PFSK-1 (cell line): ENCODE data around the gene CCDC106.

Experiments used
- FOXP2 ChIP-seq: optimal IDR thresholded peaks from 2 replicates; pipeline ENCODE3; 2011; ENCODE audit warnings: borderline replicate concordance, control low read depth, inconsistent platforms; ENCODE audit not compliant: insufficient read depth; ENCODE audit errors: extremely low read length, extremely low read depth
- POLR2AphosphoS5 ChIP-seq: IDR thresholded peaks from 2 replicates; pipeline ENCODE4 v1.6.1; 2012; ENCODE audit warnings: low read depth, mild to moderate bottlenecking, control low read depth, low read length, moderate library complexity
- SIN3A ChIP-seq: IDR thresholded peaks from 2 replicates; pipeline ENCODE4 v1.6.1; 2012; ENCODE audit warnings: mild to moderate bottlenecking, low read length, moderate library complexity, borderline replicate concordance; ENCODE audit not compliant: insufficient read depth
- TAF1 ChIP-seq: IDR thresholded peaks from 2 replicates; pipeline ENCODE4 v1.6.1; 2012; ENCODE audit warnings: low read length, control low read depth, borderline replicate concordance; ENCODE audit not compliant: insufficient read depth
- TF ChIP-seq, protein P1 (sequence below), 2 experiments: IDR thresholded peaks; 2 replicates each; pipeline versions ENCODE4 v1.6.1 to v1.8.0; 2011 to 2012; ENCODE audit warnings: low read depth in 2 of 2, low read length in 2 of 2, control low read depth in 1 of 2, inconsistent platforms in 1 of 2, mild to moderate bottlenecking in 1 of 2, moderate library complexity in 1 of 2; ENCODE audit not compliant: insufficient read depth in 1 of 2

The CCDC106 gene

DNA sequence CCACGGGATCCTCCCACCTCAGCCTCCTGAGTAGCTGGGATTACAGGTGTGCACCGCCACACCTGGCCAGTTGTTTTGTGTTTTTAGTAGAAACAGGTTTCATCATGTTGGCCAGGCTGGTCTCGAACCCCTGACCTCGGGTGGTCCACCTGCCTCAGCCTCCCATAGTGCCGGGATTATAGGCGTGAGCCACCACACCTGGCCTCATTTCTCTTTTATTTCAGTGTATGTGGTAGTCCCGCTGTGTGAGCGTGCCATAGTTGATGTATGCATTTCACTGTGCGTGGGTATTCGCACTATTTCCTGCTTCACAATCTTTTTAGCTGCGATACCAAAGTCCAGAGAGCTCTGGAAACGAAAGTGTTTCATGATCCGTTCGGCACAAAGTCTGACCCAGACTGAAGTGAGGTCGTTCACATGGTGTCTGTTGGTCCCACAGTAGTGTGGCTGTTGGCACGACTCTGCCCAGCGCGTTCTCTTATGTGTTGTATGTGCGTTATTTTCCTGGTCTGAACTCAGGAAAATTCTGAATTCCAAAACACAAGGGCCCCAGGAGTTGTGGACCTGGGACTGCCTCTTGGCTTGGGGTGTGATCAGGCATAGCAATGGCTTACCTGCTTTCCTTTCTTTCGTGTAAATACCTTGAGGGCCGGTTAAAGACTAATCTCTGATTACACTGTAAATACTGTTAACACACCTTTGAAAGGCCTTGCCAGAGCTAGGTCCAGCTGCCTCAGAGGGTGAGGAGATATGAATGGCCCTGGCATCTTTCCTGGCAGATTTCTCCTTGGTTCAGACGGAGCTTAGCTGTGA lies 35.6 kb downstream of the CCDC106 start:
- TF ChIP-seq SIN3A = no peak
- no peak for TF ChIP-seq FOXP2
- TF ChIP-seq TAF1 = no peak
- TF ChIP-seq, protein P1, sequence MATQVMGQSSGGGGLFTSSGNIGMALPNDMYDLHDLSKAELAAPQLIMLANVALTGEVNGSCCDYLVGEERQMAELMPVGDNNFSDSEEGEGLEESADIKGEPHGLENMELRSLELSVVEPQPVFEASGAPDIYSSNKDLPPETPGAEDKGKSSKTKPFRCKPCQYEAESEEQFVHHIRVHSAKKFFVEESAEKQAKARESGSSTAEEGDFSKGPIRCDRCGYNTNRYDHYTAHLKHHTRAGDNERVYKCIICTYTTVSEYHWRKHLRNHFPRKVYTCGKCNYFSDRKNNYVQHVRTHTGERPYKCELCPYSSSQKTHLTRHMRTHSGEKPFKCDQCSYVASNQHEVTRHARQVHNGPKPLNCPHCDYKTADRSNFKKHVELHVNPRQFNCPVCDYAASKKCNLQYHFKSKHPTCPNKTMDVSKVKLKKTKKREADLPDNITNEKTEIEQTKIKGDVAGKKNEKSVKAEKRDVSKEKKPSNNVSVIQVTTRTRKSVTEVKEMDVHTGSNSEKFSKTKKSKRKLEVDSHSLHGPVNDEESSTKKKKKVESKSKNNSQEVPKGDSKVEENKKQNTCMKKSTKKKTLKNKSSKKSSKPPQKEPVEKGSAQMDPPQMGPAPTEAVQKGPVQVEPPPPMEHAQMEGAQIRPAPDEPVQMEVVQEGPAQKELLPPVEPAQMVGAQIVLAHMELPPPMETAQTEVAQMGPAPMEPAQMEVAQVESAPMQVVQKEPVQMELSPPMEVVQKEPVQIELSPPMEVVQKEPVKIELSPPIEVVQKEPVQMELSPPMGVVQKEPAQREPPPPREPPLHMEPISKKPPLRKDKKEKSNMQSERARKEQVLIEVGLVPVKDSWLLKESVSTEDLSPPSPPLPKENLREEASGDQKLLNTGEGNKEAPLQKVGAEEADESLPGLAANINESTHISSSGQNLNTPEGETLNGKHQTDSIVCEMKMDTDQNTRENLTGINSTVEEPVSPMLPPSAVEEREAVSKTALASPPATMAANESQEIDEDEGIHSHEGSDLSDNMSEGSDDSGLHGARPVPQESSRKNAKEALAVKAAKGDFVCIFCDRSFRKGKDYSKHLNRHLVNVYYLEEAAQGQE (IDR thresholded peaks at IDR 0.05; ENCODE audit: insufficient read depth in 1 of 2, low read depth in 2 of 2, low read length in 2 of 2) = no peak
- TF ChIP-seq POLR2AphosphoS5 = no peak

DNA sequence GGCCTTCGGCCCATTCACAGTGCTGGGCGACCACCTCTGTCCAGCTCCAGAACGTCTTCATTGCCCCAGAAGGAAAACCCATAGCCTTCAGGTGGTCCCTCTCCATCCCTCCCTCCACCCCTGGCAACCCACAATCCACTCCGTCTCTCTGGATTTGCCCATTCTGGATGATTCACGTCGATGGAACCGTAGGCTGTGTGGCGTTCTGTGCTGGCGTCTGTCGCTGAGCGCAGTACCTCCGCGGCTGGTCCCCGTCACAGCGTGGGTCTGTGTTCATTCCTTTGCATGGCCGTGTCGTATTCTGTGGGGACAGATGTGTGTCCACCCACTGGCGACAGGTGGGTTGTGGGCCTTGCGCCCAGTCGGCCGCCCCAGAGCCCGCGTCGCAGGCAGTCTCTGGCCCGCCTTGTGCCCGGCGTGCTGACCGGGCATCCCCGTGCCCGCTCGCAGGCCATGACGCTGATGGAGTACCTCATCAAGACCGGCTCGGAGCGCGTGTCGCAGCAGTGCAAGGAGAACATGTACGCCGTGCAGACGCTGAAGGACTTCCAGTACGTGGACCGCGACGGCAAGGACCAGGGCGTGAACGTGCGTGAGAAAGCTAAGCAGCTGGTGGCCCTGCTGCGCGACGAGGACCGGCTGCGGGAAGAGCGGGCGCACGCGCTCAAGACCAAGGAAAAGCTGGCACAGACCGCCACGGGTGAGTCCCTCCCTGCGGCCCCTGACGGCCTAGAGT lies 37.1 kb downstream of the CCDC106 start:
- no peak for TF ChIP-seq SIN3A

DNA sequence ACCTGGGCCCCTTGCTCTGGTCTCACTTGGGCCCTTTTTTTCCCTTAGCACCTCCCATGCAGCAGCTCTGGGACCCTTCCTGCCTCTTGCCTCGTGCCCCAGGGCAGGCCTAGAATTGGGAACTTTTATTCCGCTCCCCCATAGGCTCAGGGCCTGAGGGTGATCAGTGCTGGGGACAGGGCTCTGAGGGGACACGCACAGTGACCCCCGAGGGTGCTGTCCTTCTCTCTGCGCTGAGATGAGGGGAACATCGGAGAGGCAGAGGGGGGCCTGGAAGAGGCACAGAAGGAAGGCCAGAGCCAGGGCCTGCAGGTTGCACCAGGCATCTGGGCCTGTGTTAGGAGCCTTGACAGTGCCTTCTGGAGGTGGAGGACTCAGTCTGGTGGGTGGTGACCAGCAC lies 37.8 kb downstream of the CCDC106 start:
- no peak for TF ChIP-seq POLR2AphosphoS5
- TF ChIP-seq SIN3A = no peak
- TF ChIP-seq, protein P1 (IDR thresholded peaks at IDR 0.05; ENCODE audit: insufficient read depth in 1 of 2, low read depth in 2 of 2, low read length in 2 of 2) = no peak
- TF ChIP-seq TAF1 = no peak
- TF ChIP-seq FOXP2 = no peak

DNA sequence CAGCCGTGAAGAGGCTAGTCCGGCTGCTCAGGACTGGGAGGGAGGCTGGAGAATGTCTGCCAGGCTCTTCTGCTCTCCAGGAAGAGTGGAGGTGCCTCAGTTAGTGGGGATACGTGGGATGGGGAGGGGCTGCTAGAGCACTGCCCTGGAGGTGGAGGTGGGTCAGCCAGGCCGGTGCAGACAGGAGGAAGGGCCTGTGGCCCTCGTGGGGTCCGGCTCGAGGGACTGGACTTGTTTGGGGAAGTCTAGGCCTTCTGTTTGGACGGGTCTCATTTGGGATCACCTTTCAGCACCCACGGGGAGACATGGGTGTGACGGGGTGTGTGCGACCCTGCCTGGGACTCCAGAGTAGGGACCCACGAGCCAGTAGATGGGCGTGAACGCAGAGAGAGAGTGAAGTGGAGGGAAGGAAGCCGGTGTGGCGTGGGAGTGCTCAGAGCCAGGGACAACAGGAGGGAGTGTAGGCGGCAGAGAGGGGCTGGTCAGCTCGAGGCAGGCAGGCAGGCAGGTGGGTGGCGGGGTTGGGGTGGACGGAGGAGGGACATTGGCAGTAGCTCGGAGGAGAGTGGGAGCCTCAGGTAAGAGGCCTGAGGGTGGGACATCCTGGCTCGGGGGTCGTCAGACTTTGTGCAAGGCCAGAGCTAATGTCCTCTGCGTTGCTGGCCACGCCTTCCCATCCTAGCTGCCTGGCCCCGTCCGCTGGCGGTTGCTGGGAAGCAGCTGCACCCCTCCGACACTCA lies 38.5 kb downstream of the CCDC106 start:
- no peak for TF ChIP-seq SIN3A
- TF ChIP-seq FOXP2 = no peak
- TF ChIP-seq, protein P1 (IDR thresholded peaks at IDR 0.05; ENCODE audit: insufficient read depth in 1 of 2, low read depth in 2 of 2, low read length in 2 of 2) = no peak
- no peak for TF ChIP-seq TAF1
- TF ChIP-seq POLR2AphosphoS5 = no peak
